Measurements from ENCODE around the gene HDAC10.

Gene HDAC10

GRCh38 chr22:50238755-50239154, 12.3 kb downstream of the HDAC10 start:
- no peak for DNase-seq (ENCODE audit: low spot score)

GRCh38 chr22:50236731-50237409, 14.2 kb downstream of the HDAC10 start:
- DNase-seq (ENCODE audit: low spot score), result no peak

- no peak for DNase-seq (ENCODE audit: low spot score)
These were observed 17.8 kb downstream of the HDAC10 start for GRCh38 chr22:50233223-50233622.

GRCh38 chr22:50232481-50233151, 18.4 kb downstream of the HDAC10 start:
- DNase-seq (ENCODE audit: low spot score), result no peak

- no peak for DNase-seq (ENCODE audit: low spot score)
These were observed 21.7 kb downstream of the HDAC10 start for GRCh38 chr22:50229370-50229769.

- DNase-seq (ENCODE audit: low spot score), result no peak
These were observed 22.7 kb downstream of the HDAC10 start for GRCh38 chr22:50228366-50228765.

GRCh38 chr22:50227579-50228215, 23.4 kb downstream of the HDAC10 start:
- DNase-seq (ENCODE audit: low spot score), result no peak

- no peak for DNase-seq (ENCODE audit: low spot score)
These were observed 24.2 kb downstream of the HDAC10 start for GRCh38 chr22:50226875-50227165.

- DNase-seq (ENCODE audit: low spot score), result no peak
These were observed 24.8 kb downstream of the HDAC10 start for GRCh38 chr22:50226063-50226874.

GRCh38 chr22:50225200-50225969, 25.7 kb downstream of the HDAC10 start:
- DNase-seq (ENCODE audit: low spot score), result no peak

- DNase-seq (ENCODE audit: low spot score), result no peak
These were observed 27.0 kb downstream of the HDAC10 start for GRCh38 chr22:50224071-50224470.

GRCh38 chr22:50222508-50222907, 28.6 kb downstream of the HDAC10 start:
- DNase-seq (ENCODE audit: low spot score), result no peak

GRCh38 chr22:50221410-50222300, 29.4 kb downstream of the HDAC10 start:
- DNase-seq (ENCODE audit: low spot score), result no peak

- no peak for DNase-seq (ENCODE audit: low spot score)
These were observed 30.3 kb downstream of the HDAC10 start for GRCh38 chr22:50220603-50221409.

GRCh38 chr22:50219800-50220602, 31.1 kb downstream of the HDAC10 start:
- DNase-seq (ENCODE audit: low spot score), result no peak

GRCh38 chr22:50218996-50219727, 31.9 kb downstream of the HDAC10 start:
- no peak for DNase-seq (ENCODE audit: low spot score)

- no peak for DNase-seq (ENCODE audit: low spot score)
These were observed 32.7 kb downstream of the HDAC10 start for GRCh38 chr22:50218153-50218995.
